ENCODE results near the gene STK32C. TPM values are rescaled to one million over a fixed set of nuclear protein-coding genes. Genes with fewer than 3 reads are reported as not detected.
"Not testable (repeated sequence)": the region's sequence is repeated elsewhere in the genome, so short reads cannot be mapped to it uniquely, and the experiment has no call there.

Gene STK32C
- total RNA-seq, 1 donor from 2014 or later: 2.5 TPM

DNA sequence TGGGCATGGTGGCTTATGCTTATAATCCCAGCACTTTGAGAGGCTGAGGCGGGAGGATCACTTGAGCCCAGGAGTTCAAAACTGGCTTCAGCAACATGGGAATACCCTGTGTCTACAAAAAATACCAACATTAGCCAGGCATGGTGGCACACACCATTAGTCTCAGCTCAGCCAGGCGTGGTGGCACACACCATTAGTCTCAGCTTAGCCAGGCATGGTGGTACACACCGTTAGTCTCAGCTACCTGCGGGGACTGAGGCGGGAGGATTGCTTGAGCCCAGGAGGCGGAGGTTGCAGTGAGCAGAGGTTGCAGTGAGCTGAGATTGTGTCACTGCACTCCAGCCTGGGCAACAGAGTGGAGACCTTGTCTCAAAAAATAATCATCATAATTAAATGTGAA, 33.3 kb upstream of the STK32C start:
- peaks cover 13% of the 10 kb centered on the region for H3K4me1 ChIP-seq
- H2AFZ ChIP-seq (replicated peaks): no peak overlapping the region
- H3K27ac ChIP-seq: no peak overlapping the region
- H3F3A ChIP-seq (ENCODE audit: low read depth): peaks cover 11% of the 10 kb centered on the region
- H3K79me2 ChIP-seq (ENCODE audit: low read depth): no peaks in the 10 kb centered on the region
- no peak overlapping the region for H3K4me3 ChIP-seq
- H3K27ac Mint-ChIP-seq: no peak overlapping the region
- DNase-seq (ENCODE audit: low spot score): no peak
- H3K4me1 Mint-ChIP-seq: peaks cover 18% of the 10 kb centered on the region
- no peak overlapping the region for H3K4me3 Mint-ChIP-seq
- H3K9ac ChIP-seq: no peak overlapping the region
- H4K20me1 ChIP-seq (ENCODE audit: low read depth): no peaks in the 10 kb centered on the region
- H3K9me3 Mint-ChIP-seq: peaks cover 3% of the 10 kb centered on the region
- TF ChIP-seq EZH2 (IDR thresholded peaks at IDR 0.05): no peak
- no peak for TF ChIP-seq EZH2phosphoT487 (IDR thresholded peaks at IDR 0.05)
- TF ChIP-seq, protein P1, sequence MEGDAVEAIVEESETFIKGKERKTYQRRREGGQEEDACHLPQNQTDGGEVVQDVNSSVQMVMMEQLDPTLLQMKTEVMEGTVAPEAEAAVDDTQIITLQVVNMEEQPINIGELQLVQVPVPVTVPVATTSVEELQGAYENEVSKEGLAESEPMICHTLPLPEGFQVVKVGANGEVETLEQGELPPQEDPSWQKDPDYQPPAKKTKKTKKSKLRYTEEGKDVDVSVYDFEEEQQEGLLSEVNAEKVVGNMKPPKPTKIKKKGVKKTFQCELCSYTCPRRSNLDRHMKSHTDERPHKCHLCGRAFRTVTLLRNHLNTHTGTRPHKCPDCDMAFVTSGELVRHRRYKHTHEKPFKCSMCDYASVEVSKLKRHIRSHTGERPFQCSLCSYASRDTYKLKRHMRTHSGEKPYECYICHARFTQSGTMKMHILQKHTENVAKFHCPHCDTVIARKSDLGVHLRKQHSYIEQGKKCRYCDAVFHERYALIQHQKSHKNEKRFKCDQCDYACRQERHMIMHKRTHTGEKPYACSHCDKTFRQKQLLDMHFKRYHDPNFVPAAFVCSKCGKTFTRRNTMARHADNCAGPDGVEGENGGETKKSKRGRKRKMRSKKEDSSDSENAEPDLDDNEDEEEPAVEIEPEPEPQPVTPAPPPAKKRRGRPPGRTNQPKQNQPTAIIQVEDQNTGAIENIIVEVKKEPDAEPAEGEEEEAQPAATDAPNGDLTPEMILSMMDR (IDR thresholded peaks at IDR 0.05): no peak
- H3K27me3 ChIP-seq: no peaks in the 10 kb centered on the region
- H3K36me3 Mint-ChIP-seq: peaks cover 15% of the 10 kb centered on the region
- peaks cover 2% of the 10 kb centered on the region for H3K27me3 Mint-ChIP-seq (ENCODE audit: insufficient read depth, low read depth)
- H3K4me2 ChIP-seq: no peak overlapping the region
- no peaks in the 10 kb centered on the region for H3K9me3 ChIP-seq (ENCODE audit: low read depth)
- H3K36me3 ChIP-seq: no peaks in the 10 kb centered on the region

DNA sequence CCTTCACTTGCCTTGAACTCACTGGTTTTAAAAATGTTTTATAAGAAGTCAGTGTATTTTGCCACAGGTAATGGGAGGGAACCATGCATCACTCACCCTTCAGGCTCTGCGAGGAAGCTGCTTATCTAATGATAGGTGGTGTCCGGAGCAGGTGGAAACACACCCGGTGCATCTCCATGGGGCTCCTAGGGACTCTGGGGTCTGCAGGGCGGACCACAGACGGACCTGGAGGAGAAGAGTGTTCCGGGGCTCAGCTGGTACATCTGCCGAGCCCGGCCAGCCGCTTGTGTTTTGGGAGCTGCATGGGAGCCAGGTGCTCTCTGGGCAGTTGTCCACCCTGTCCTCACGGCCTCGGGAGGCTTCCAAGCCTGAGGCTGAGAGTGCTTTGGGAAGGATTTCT, 31.5 kb upstream of the STK32C start:
- DNase-seq (ENCODE audit: low spot score): no peak
- Mint-ChIP-seq H3K9me3 (peaks cover 3% of the 10 kb centered on the region), H3K27me3 (ENCODE audit: insufficient read depth, low read depth) (peaks cover 9% of the 10 kb centered on the region), H3K4me3 (no peak overlapping the region), H3K4me1 (peaks cover 29% of the 10 kb centered on the region), H3K27ac (no peak overlapping the region), H3K36me3 (peaks cover 16% of the 10 kb centered on the region)
- Histone ChIP-seq H3K9me3 (ENCODE audit: low read depth) (no peaks in the 10 kb centered on the region), H3K4me1 (peaks cover 13% of the 10 kb centered on the region), H3K27me3 (no peaks in the 10 kb centered on the region), H3F3A (ENCODE audit: low read depth) (peaks cover 11% of the 10 kb centered on the region), H3K36me3 (no peaks in the 10 kb centered on the region), H3K27ac (no peak overlapping the region), H4K20me1 (ENCODE audit: low read depth) (no peaks in the 10 kb centered on the region), H3K79me2 (ENCODE audit: low read depth) (no peaks in the 10 kb centered on the region), H3K9ac (no peak overlapping the region), H3K4me2 (no peak overlapping the region), H3K4me3 (no peak overlapping the region), H2AFZ (replicated peaks) (no peak overlapping the region)
- TF ChIP-seq, protein P1 (IDR thresholded peaks at IDR 0.05): no peak
- TF ChIP-seq EZH2phosphoT487 (IDR thresholded peaks at IDR 0.05) (no peak), EZH2 (IDR thresholded peaks at IDR 0.05) (no peak)

DNA sequence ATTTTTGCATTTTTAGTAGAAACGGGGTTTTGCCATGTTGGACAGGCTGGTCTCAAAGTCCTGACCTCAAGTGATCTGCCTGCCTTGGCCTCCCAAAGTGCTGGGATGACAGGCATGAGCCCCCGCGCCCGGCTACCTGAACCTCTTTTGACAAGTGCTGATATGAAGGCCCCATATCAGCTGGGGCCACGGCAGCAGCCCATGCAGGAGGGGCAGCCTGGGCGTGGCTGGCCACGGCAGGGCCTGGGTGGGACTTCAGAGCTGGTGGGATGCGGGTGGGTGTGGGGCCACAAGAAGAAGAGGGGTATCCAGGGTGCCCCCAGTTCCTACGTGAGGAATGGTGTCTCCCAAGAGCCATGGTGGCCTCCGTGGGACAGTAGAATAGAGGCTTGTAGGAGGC, 31.1 kb upstream of the STK32C start:
- TF ChIP-seq, protein P1 (IDR thresholded peaks at IDR 0.05): no peak
- TF ChIP-seq EZH2 (IDR thresholded peaks at IDR 0.05) (no peak), EZH2phosphoT487 (IDR thresholded peaks at IDR 0.05) (no peak)
- Histone ChIP-seq H2AFZ (replicated peaks) (no peak overlapping the region), H3K27ac (no peak overlapping the region), H3K79me2 (ENCODE audit: low read depth) (no peaks in the 10 kb centered on the region), H3K4me3 (no peak overlapping the region), H3K27me3 (no peaks in the 10 kb centered on the region), H4K20me1 (ENCODE audit: low read depth) (no peaks in the 10 kb centered on the region), H3K4me1 (peaks cover 13% of the 10 kb centered on the region), H3K9ac (no peak overlapping the region), H3F3A (ENCODE audit: low read depth) (peaks cover 11% of the 10 kb centered on the region), H3K4me2 (no peak overlapping the region), H3K36me3 (no peaks in the 10 kb centered on the region), H3K9me3 (ENCODE audit: low read depth) (no peaks in the 10 kb centered on the region)
- Mint-ChIP-seq H3K36me3 (peaks cover 15% of the 10 kb centered on the region), H3K4me1 (peaks cover 32% of the 10 kb centered on the region), H3K27me3 (ENCODE audit: insufficient read depth, low read depth) (peaks cover 9% of the 10 kb centered on the region), H3K4me3 (no peak overlapping the region), H3K9me3 (peaks cover 3% of the 10 kb centered on the region), H3K27ac (no peak overlapping the region)
- no peak for DNase-seq (ENCODE audit: low spot score)

DNA sequence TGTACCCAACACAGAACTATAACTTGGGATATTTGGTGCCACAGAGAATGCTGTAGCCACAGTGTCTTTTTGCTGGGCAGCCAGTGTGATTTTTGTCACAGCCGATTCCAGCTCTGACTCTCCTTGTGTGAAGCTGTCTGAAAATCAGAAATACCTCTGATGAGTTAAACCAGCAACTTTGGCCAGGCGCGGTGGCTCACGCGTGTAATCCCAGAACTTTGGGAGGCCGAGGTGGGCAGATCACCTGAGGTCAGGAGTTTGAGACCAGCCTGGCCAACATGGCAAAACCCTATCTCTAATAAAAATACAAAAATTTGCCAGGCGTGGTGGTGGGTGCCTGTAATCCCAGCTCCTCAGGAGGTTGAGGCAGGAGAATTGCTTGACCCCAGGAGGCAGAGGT, 30.1 kb upstream of the STK32C start:
- H3K4me3 Mint-ChIP-seq: peak overlapping the region; percentile 10

More for the DNA sequence above, 30.1 kb upstream of the STK32C start:
- H3K79me2 ChIP-seq (ENCODE audit: low read depth); H3K27me3 ChIP-seq; H3K4me2 ChIP-seq; H3K36me3 ChIP-seq; H3K27me3 Mint-ChIP-seq (ENCODE audit: insufficient read depth, low read depth); H3K4me3 ChIP-seq; H3K9me3 ChIP-seq (ENCODE audit: low read depth); H3K9ac ChIP-seq; H4K20me1 ChIP-seq (ENCODE audit: low read depth); DNase-seq (ENCODE audit: low spot score); H3K9me3 Mint-ChIP-seq; H2AFZ ChIP-seq (replicated peaks): not testable (repeated sequence)
- peaks cover 14% of the 10 kb centered on the region for H3K36me3 Mint-ChIP-seq
- H3K27ac Mint-ChIP-seq: peak overlapping the region; percentile 39
- Histone ChIP-seq H3F3A (ENCODE audit: low read depth) (peaks cover 14% of the 10 kb centered on the region), H3K4me1 (peaks cover 17% of the 10 kb centered on the region), H3K27ac (peak overlapping the region; percentile 73)
- peaks cover 42% of the 10 kb centered on the region for H3K4me1 Mint-ChIP-seq

Measured in neural progenitor cell (in vitro differentiated cells).